Body of pancreas (tissue), 4 donors: ENCODE results near the gene FBXL17.

Experiments
- CTCF ChIP-seq, 7 experiments: fragments of 450-650 bp in 4 of 7; fragments of 200-600 bp in 3 of 7; sonication (generic) in 3 of 7; IDR thresholded peaks; one replicate each; pipeline ENCODE4 v1.5.1; 2016 to 2019; ENCODE audit warnings: antibody characterized with exemption in 7 of 7
- POLR2A ChIP-seq, 3 donors: fragments of 450-650 bp; IDR thresholded peaks; one replicate each; pipeline ENCODE4 v1.6.1; 2016; ENCODE audit warnings: antibody characterized with exemption in 3 of 3, mild to moderate bottlenecking in 2 of 3

GRCh38 chr5:107913494-107913893 lies 468.4 kb downstream of the FBXL17 start:
- no peak for TF ChIP-seq POLR2A (IDR thresholded peaks at IDR 0.05)
- TF ChIP-seq CTCF (IDR thresholded peaks at IDR 0.05) = no peak
